Measurements from ENCODE around the gene MBD3L4. TPM values are rescaled to one million over a fixed set of nuclear protein-coding genes. Genes with fewer than 3 reads are reported as not detected.
"Not testable (repeated sequence)": the region's sequence is repeated elsewhere in the genome, so short reads cannot be mapped to it uniquely, and the experiment has no call there.

The MBD3L4 gene
- total RNA-seq, 1 donor from 2014 or later = not detected

DNA sequence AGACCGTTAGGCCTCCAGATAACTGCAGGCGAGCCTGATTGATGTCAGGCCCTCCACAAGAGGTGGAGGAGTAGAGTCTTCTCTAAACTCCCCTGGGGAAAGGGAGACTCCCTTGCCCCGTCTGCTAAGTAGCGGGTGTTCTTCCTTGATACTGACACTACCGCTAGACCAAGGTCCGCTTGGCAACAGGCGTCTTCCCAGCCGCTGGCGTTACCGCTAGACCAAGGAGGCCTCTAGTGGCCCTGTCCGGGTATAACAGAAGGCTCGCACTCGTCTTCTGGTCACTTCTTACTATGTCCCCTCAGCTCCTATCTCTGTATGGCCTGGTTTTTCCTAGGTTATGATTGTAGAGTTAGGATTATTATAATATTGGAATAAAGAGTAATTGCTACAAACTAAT is 27.1 kb upstream of the MBD3L4 start:
- not testable (repeated sequence) for FAIRE-seq; H3K27me3 ChIP-seq (ENCODE audit: control insufficient read depth, insufficient read depth, low read length); H3K36me3 ChIP-seq (ENCODE audit: control insufficient read depth, insufficient read depth, low read length); H3K4me3 ChIP-seq (ENCODE audit: low read depth, low read length); DNase-seq (ENCODE audit: low read depth)
- TF ChIP-seq, protein P1, sequence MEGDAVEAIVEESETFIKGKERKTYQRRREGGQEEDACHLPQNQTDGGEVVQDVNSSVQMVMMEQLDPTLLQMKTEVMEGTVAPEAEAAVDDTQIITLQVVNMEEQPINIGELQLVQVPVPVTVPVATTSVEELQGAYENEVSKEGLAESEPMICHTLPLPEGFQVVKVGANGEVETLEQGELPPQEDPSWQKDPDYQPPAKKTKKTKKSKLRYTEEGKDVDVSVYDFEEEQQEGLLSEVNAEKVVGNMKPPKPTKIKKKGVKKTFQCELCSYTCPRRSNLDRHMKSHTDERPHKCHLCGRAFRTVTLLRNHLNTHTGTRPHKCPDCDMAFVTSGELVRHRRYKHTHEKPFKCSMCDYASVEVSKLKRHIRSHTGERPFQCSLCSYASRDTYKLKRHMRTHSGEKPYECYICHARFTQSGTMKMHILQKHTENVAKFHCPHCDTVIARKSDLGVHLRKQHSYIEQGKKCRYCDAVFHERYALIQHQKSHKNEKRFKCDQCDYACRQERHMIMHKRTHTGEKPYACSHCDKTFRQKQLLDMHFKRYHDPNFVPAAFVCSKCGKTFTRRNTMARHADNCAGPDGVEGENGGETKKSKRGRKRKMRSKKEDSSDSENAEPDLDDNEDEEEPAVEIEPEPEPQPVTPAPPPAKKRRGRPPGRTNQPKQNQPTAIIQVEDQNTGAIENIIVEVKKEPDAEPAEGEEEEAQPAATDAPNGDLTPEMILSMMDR (IDR thresholded peaks at IDR 0.05; ENCODE audit: insufficient read depth, low read length, severe bottlenecking) = peak; percentile 3

DNA sequence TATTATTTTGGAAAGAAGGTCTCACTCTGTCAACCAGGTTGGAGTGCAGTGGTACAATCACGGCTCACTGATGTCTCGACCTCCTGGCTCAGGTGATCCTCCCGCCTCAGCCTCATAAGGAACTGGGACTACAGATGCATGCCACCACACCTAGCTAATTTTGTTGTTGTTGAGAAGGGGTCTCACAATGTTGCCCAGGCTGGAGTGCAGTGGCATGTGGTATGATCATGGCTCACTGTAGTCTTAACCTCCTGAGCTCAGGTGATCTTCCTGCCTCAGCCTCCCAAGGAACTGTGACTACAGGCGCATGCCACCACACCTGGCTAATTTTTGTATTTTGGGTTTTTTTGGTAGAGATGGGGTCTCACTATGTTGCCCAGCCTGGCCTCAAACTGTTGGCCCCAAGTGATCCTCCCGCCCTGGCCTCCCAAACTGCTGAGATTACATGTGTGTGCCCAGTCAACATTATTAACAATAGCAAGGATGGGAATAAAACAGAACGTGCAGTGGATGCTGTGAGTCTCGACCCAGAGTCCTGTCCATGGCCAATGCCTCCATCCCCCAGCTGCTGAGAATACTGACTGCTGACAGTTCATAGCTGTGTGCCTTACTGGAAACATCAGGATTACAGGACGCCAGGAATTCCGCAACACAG is 23.9 kb upstream of the MBD3L4 start:
- FAIRE-seq = no peak
- no peak for DNase-seq (ENCODE audit: low read depth)
- Histone ChIP-seq H3K36me3 (ENCODE audit: control insufficient read depth, insufficient read depth, low read length) (no peaks in the 10 kb centered on the region), H3K4me3 (ENCODE audit: low read depth, low read length) (no peak overlapping the region), H3K27me3 (ENCODE audit: control insufficient read depth, insufficient read depth, low read length) (no peaks in the 10 kb centered on the region)
- TF ChIP-seq, protein P1 (IDR thresholded peaks at IDR 0.05; ENCODE audit: insufficient read depth, low read length, severe bottlenecking) = no peak

- TF ChIP-seq, protein P1 (IDR thresholded peaks at IDR 0.05; ENCODE audit: insufficient read depth, low read length, severe bottlenecking) = no peak
- DNase-seq (ENCODE audit: low read depth) (no peak), FAIRE-seq (no peak)
- Histone ChIP-seq H3K36me3 (ENCODE audit: control insufficient read depth, insufficient read depth, low read length) (no peaks in the 10 kb centered on the region), H3K27me3 (ENCODE audit: control insufficient read depth, insufficient read depth, low read length) (no peaks in the 10 kb centered on the region), H3K4me3 (ENCODE audit: low read depth, low read length) (no peak overlapping the region)
Measured at GRCh38 chr19:7063339-7063738, 23.4 kb upstream of the MBD3L4 start.

DNA sequence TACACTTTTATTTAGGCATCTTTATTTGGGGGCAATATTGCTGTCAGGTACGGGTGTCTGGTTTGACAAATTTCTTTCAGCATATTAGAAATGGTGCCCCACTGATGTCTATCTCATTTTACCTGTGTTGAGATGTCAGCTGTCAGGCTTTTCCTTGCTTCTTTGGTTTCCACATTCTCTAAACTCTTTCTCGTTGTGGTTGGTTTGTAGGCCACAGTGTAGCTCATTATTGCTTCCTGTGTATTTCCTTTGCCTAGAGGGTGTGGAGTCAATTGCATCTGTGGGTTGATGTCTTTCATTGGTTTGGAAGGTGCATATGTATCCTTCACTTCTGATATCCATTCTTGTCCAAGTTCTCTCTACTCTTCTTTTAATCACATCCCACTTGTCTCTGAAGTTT is 20.0 kb upstream of the MBD3L4 start:
- FAIRE-seq; DNase-seq (ENCODE audit: low read depth); H3K36me3 ChIP-seq (ENCODE audit: control insufficient read depth, insufficient read depth, low read length); H3K27me3 ChIP-seq (ENCODE audit: control insufficient read depth, insufficient read depth, low read length); H3K4me3 ChIP-seq (ENCODE audit: low read depth, low read length): not testable (repeated sequence)

GRCh38 chr19:7058576-7058975 is 18.6 kb upstream of the MBD3L4 start, which contains the start of gene MBD3L3:
Gene MBD3L3, minus strand, starts transcription at chr19:7058676. Its CDS starts 71 bp downstream, at chr19:7058605.
- H3K4me3 ChIP-seq (ENCODE audit: low read depth, low read length); DNase-seq (ENCODE audit: low read depth); FAIRE-seq; H3K27me3 ChIP-seq (ENCODE audit: control insufficient read depth, insufficient read depth, low read length); H3K36me3 ChIP-seq (ENCODE audit: control insufficient read depth, insufficient read depth, low read length): not testable (repeated sequence)

DNA sequence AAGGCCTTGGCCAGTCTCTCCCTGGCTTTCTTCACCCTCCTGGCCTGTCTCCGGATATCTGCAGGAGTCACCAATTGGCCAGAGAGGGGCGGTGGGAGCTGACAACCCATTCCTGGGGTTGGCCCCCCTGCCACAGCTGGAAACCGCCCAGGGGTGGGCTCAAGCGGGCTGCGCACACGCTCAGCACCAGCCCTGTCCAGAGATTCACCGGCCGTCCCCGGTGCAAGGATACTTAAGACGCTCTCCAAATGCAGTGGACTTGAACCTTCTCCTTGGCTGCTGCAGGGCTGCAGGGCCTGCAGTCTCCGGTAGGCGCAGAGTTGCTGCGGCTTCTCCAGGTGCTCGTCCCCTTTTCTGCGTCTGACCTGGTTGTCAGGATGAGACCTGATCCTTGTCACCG is 16.4 kb upstream of the MBD3L4 start:
- not testable (repeated sequence) for H3K27me3 ChIP-seq (ENCODE audit: control insufficient read depth, insufficient read depth, low read length); H3K4me3 ChIP-seq (ENCODE audit: low read depth, low read length); DNase-seq (ENCODE audit: low read depth); FAIRE-seq; H3K36me3 ChIP-seq (ENCODE audit: control insufficient read depth, insufficient read depth, low read length)

GRCh38 chr19:7055679-7056078 is 15.7 kb upstream of the MBD3L4 start:
- DNase-seq (ENCODE audit: low read depth); H3K36me3 ChIP-seq (ENCODE audit: control insufficient read depth, insufficient read depth, low read length); FAIRE-seq; H3K4me3 ChIP-seq (ENCODE audit: low read depth, low read length); H3K27me3 ChIP-seq (ENCODE audit: control insufficient read depth, insufficient read depth, low read length): not testable (repeated sequence)

DNA sequence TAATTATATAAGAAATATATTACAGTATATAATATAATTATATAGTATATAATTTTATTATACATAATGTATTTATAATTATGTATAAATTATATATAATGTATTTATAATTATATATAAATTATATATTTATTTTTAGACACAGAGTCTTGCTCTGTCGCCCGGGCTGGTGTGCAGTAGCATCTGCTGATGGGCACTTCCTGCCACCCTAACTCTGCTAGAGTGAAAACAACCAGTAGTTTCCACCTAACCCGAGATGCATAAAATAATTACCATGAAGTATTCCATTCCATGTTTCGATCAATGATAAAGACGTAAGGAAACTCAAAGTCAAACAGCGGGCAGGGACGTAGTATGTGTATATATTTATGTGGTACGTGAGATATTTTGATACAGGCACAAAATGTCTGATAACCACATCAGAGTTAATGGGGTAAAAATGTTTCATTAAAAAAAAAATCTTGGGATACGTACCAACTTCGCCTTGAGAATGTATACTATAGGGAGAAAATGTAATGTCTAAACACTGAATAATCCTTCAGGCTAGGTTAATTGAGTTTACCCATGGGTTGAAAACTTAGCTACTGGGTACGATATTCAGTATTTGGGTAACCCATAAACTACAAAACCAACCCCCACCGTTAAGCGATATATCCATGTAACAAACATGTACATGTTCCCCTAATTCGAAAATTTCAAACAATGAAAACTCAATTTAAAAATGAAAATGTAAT is 14.8 kb upstream of the MBD3L4 start:
- H3K4me3 ChIP-seq (ENCODE audit: low read depth, low read length); H3K27me3 ChIP-seq (ENCODE audit: control insufficient read depth, insufficient read depth, low read length); FAIRE-seq; DNase-seq (ENCODE audit: low read depth); H3K36me3 ChIP-seq (ENCODE audit: control insufficient read depth, insufficient read depth, low read length): not testable (repeated sequence)

DNA sequence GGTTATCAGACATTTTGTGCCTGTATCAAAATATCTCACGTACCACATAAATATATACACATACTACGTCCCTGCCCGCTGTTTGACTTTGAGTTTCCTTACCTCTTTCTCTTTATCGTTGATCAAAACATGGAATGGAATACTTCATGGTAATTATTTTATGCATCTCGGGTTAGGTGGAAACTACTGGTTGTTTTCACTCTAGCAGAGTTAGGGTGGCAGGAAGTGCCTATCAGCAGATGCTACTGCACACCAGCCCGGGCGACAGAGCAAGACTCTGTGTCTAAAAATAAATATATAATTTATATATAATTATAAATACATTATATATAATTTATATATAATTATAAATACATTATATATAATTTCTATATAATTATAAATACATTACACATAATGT is 12.9 kb upstream of the MBD3L4 start:
- not testable (repeated sequence) for H3K4me3 ChIP-seq (ENCODE audit: low read depth, low read length); H3K36me3 ChIP-seq (ENCODE audit: control insufficient read depth, insufficient read depth, low read length); H3K27me3 ChIP-seq (ENCODE audit: control insufficient read depth, insufficient read depth, low read length); FAIRE-seq; DNase-seq (ENCODE audit: low read depth)

DNA sequence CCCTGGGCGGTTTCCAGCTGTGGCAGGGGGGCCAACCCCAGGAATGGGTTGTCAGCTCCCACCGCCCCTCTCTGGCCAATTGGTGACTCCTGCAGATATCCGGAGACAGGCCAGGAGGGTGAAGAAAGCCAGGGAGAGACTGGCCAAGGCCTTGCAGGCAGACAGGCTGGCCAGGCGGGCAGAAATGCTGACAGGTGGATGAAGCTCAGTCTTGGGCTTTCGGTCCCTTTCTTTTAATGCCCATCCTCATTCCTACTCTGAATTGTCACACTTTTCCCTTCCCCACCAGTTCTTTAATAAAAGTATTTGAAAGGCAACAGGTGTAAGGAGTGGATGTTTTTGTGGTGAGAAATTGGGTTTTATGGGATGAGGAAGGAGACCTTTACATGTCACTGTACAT is 11.4 kb upstream of the MBD3L4 start:
- not testable (repeated sequence) for FAIRE-seq; H3K36me3 ChIP-seq (ENCODE audit: control insufficient read depth, insufficient read depth, low read length); H3K27me3 ChIP-seq (ENCODE audit: control insufficient read depth, insufficient read depth, low read length); H3K4me3 ChIP-seq (ENCODE audit: low read depth, low read length); DNase-seq (ENCODE audit: low read depth)

DNA sequence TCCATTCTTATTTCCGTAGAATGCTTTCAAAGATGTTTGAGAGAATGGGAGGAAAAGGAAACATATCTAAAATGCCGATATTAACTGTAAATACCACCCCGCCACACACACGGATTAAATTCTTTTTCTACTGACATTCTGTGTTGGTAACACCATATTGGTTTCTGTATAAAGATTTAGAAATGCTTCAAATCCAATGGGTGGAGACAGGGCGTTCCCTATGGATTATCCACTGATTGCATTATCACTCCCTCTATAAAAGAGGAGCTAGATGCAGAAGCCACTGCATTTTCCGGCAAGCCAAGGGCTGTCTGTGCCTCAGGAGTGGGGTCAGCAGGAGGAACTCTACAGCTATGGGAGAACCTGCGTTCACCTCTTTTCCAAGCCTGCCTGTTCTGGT is 9.0 kb upstream of the MBD3L4 start, which contains the start of gene MBD3L2:
MBD3L2 (plus strand) TSS at position 301 of the 400 bp plus-strand sequence; CDS start at position 354, 53 bp downstream.
- DNase-seq (ENCODE audit: low read depth); H3K4me3 ChIP-seq (ENCODE audit: low read depth, low read length); FAIRE-seq; H3K27me3 ChIP-seq (ENCODE audit: control insufficient read depth, insufficient read depth, low read length); H3K36me3 ChIP-seq (ENCODE audit: control insufficient read depth, insufficient read depth, low read length): not testable (repeated sequence)

Measured in bronchial epithelial cell (primary cell).